ENCODE results near the gene LYPD5.
A peak's percentile ranks its signal among the peaks of the same experiment; 100 is the strongest.
"Not testable (repeated sequence)": the region's sequence is repeated elsewhere in the genome, so short reads cannot be mapped to it uniquely, and the experiment has no call there.

Gene LYPD5

GRCh38 chr19:43802216-43802951 lies at the start of gene LYPD5:
Gene LYPD5, minus strand, starts transcription at chr19:43802447. Its CDS starts 67 bp downstream, at chr19:43802380.
- no peak for DNase-seq

GRCh38 chr19:43848821-43849220 lies 46.6 kb upstream of the LYPD5 start:
- no peak for DNase-seq

GRCh38 chr19:43847884-43848283 lies 45.6 kb upstream of the LYPD5 start:
- no peak for DNase-seq

- DNase-seq, result no peak
Observed at GRCh38 chr19:43847246-43847645, 45.0 kb upstream of the LYPD5 start.

- DNase-seq, result no peak
Observed at GRCh38 chr19:43842007-43842406, 39.8 kb upstream of the LYPD5 start.

GRCh38 chr19:43839139-43839538 lies 36.9 kb upstream of the LYPD5 start:
- DNase-seq, result no peak

- peak; percentile 94 for DNase-seq
Observed at GRCh38 chr19:43826787-43827754, 24.8 kb upstream of the LYPD5 start, which contains the start of gene ZNF283. Gene ZNF283, plus strand, starts transcription at chr19:43827321. Its CDS starts 6,184 bp downstream, at chr19:43833505.

- DNase-seq, result not testable (repeated sequence)
Observed at GRCh38 chr19:43824572-43824971, 22.3 kb upstream of the LYPD5 start.

GRCh38 chr19:43823856-43824255 lies 21.6 kb upstream of the LYPD5 start:
- not testable (repeated sequence) for DNase-seq

- DNase-seq, result no peak
Observed at GRCh38 chr19:43820884-43821215, 18.6 kb upstream of the LYPD5 start.

- DNase-seq, result peak; percentile 21
Observed at GRCh38 chr19:43820098-43820883, 18.0 kb upstream of the LYPD5 start.

GRCh38 chr19:43818500-43818899 lies 16.3 kb upstream of the LYPD5 start:
- DNase-seq, result no peak

- DNase-seq, result not testable (repeated sequence)
Observed at GRCh38 chr19:43817454-43817853, 15.2 kb upstream of the LYPD5 start.

GRCh38 chr19:43814663-43815352 lies 12.6 kb upstream of the LYPD5 start:
- DNase-seq, result no peak

GRCh38 chr19:43812688-43813087 lies 10.4 kb upstream of the LYPD5 start:
- DNase-seq, result no peak

- no peak for DNase-seq
Observed at GRCh38 chr19:43812259-43812658, 10.0 kb upstream of the LYPD5 start.

GRCh38 chr19:43811837-43812236 lies 9.6 kb upstream of the LYPD5 start:
- DNase-seq, result no peak

GRCh38 chr19:43809762-43810696 lies 7.8 kb upstream of the LYPD5 start:
- no peak for DNase-seq

GRCh38 chr19:43807651-43808050 lies 5.4 kb upstream of the LYPD5 start:
- no peak for DNase-seq

GRCh38 chr19:43806848-43807247 lies 4.6 kb upstream of the LYPD5 start:
- DNase-seq, result no peak

- not testable (repeated sequence) for DNase-seq
Observed at GRCh38 chr19:43806401-43806800, 4.2 kb upstream of the LYPD5 start.

All from femur (tissue), 1 donor.